Fibroblast of the conjunctiva (primary cell): ENCODE results near the gene NTN3.
"Not testable (repeated sequence)": the region's sequence is repeated elsewhere in the genome, so short reads cannot be mapped to it uniquely, and the experiment has no call there.

ENCODE experiments used
- DNase-seq: peaks from one replicate; pipeline ENCODE4 v3.0.0-alpha.2; 2010; ENCODE audit warnings: low read depth

NTN3 gene

GRCh38 chr16:2479996-2480395 lies 8.9 kb downstream of the NTN3 start:
- DNase-seq, result not testable (repeated sequence)

- DNase-seq, result no peak
These were observed 9.9 kb downstream of the NTN3 start for GRCh38 chr16:2480948-2481347.

GRCh38 chr16:2481676-2482075 lies 10.6 kb downstream of the NTN3 start:
- DNase-seq, result no peak

GRCh38 chr16:2482249-2482648 lies 11.2 kb downstream of the NTN3 start:
- no peak for DNase-seq

- peak; percentile 48 for DNase-seq
These were observed 11.8 kb downstream of the NTN3 start for GRCh38 chr16:2482708-2483534.

GRCh38 chr16:2483939-2484897 lies 13.1 kb downstream of the NTN3 start:
- no peak for DNase-seq

- DNase-seq, result no peak
These were observed 13.9 kb downstream of the NTN3 start for GRCh38 chr16:2484898-2485508.

- DNase-seq, result no peak
These were observed 14.9 kb downstream of the NTN3 start for GRCh38 chr16:2485811-2486507.

- no peak for DNase-seq
These were observed 15.8 kb downstream of the NTN3 start for GRCh38 chr16:2486645-2487516.

- no peak for DNase-seq
These were observed 16.4 kb downstream of the NTN3 start for GRCh38 chr16:2487517-2487842.

- no peak for DNase-seq
These were observed 16.9 kb downstream of the NTN3 start for GRCh38 chr16:2487903-2488531.

GRCh38 chr16:2489581-2489980 lies 18.5 kb downstream of the NTN3 start:
- no peak for DNase-seq

- no peak for DNase-seq
These were observed 19.4 kb downstream of the NTN3 start for GRCh38 chr16:2490190-2491105.

GRCh38 chr16:2492292-2492691 lies 21.2 kb downstream of the NTN3 start:
- no peak for DNase-seq

GRCh38 chr16:2493605-2494004 lies 22.5 kb downstream of the NTN3 start:
- no peak for DNase-seq

- DNase-seq, result no peak
These were observed 23.5 kb downstream of the NTN3 start for GRCh38 chr16:2494616-2495015.

GRCh38 chr16:2495041-2495440 lies 23.9 kb downstream of the NTN3 start:
- DNase-seq, result no peak

GRCh38 chr16:2496223-2497115 lies 25.4 kb downstream of the NTN3 start:
- DNase-seq, result no peak
